Thoracic aorta (tissue), 2 donors: ENCODE results near the gene ITGA8. TPM values are rescaled to one million over a fixed set of nuclear protein-coding genes. Genes with fewer than 3 reads are reported as not detected.

Source experiments
- ATAC-seq: fragments of 150-250 bp; one replicate; pipeline ENCODE4 v1.8.0; 2017; ENCODE audit warnings: low read depth; ENCODE audit not compliant: insufficient number of reproducible peaks, low FRiP score
- DNase-seq: peaks from one replicate; pipeline ENCODE4 v3.0.0-alpha.2; 2020; ENCODE audit warnings: low spot score
- H3K27ac ChIP-seq, 2 donors: fragments of 200-600 bp; sonication (generic); 1 replicate in 1 of 2; 2 replicates in 1 of 2; pipeline ENCODE4 v1.5.1; 2016; ENCODE audit warnings: mild to moderate bottlenecking in 2 of 2, moderate library complexity in 2 of 2
- H3K27me3 ChIP-seq: fragments of 200-600 bp; sonication (generic); replicated peaks from 2 replicates; pipeline ENCODE4 v1.6.0; 2016; ENCODE audit warnings: mild to moderate bottlenecking; ENCODE audit not compliant: insufficient read depth
- H3K36me3 ChIP-seq: fragments of 200-600 bp; sonication (generic); one replicate; pipeline ENCODE4 v1.5.1; 2016
- H3K4me1 ChIP-seq, 2 donors: fragments of 200-600 bp; sonication (generic); 1 replicate in 1 of 2; 2 replicates in 1 of 2; pipeline versions ENCODE4 v1.5.1 to v1.6.0; 2016; ENCODE audit warnings: low read depth in 2 of 2, mild to moderate bottlenecking in 1 of 2; ENCODE audit not compliant: control insufficient read depth in 1 of 2
- H3K4me3 ChIP-seq: fragments of 200-600 bp; sonication (generic); 2 replicates; pipeline ENCODE4 v1.5.1; 2016; ENCODE audit warnings: mild to moderate bottlenecking
- H3K9me3 ChIP-seq: fragments of 200-600 bp; sonication (generic); 2 replicates; pipeline ENCODE4 v1.5.1; 2016
- total RNA-seq, 2 donors: library from RNA; depleted of rRNA; stranded (reverse); fragments of >200 nt; gene quantifications; one replicate each; pipeline versions ENCODE4 v1.1.0 to v1.2.3, GENCODE V29; 2016
- TF ChIP-seq, protein P1 (sequence below): fragments of 200-600 bp; sonication (generic); IDR thresholded peaks from one replicate; pipeline ENCODE4 v1.5.1; 2019; ENCODE audit warnings: antibody characterized with exemption

Gene ITGA8
- total RNA-seq, 2 donors from 2014 or later = 1,137 to 1,173 TPM

DNA sequence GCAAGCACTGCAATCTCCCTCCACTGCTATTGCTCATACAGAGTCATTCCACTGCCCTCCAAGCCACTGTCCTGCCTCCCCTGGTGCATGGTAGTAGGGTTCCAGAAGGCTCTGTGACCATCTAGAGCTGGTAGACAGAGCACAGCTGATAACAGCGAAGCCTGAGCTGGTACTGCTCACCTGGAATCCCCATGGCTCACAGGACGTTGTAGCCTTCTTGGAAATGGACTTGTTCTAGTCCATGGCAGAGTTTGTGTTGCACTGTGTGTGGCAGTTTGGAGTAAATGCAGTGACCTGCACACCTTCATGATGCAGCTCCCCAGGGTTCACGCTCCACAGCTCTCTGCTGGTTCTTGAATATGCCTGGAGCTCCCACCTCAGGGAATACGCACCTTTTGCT, 67.0 kb downstream of the ITGA8 start:
- peaks cover 42% of the 10 kb centered on the region for H3K36me3 ChIP-seq
- H3K27me3 ChIP-seq = no peaks in the 10 kb centered on the region
- no peaks in the 10 kb centered on the region for H3K9me3 ChIP-seq
- H3K4me1 ChIP-seq = peaks cover 17 to 59% of the 10 kb centered on the region in 2 donors
- DNase-seq (no peak), ATAC-seq (no peak)
- TF ChIP-seq, protein P1, sequence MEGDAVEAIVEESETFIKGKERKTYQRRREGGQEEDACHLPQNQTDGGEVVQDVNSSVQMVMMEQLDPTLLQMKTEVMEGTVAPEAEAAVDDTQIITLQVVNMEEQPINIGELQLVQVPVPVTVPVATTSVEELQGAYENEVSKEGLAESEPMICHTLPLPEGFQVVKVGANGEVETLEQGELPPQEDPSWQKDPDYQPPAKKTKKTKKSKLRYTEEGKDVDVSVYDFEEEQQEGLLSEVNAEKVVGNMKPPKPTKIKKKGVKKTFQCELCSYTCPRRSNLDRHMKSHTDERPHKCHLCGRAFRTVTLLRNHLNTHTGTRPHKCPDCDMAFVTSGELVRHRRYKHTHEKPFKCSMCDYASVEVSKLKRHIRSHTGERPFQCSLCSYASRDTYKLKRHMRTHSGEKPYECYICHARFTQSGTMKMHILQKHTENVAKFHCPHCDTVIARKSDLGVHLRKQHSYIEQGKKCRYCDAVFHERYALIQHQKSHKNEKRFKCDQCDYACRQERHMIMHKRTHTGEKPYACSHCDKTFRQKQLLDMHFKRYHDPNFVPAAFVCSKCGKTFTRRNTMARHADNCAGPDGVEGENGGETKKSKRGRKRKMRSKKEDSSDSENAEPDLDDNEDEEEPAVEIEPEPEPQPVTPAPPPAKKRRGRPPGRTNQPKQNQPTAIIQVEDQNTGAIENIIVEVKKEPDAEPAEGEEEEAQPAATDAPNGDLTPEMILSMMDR = no peak
- no peak overlapping the region for H3K4me3 ChIP-seq
- peak overlapping the region; percentile 19 to 60 for H3K27ac ChIP-seq

DNA sequence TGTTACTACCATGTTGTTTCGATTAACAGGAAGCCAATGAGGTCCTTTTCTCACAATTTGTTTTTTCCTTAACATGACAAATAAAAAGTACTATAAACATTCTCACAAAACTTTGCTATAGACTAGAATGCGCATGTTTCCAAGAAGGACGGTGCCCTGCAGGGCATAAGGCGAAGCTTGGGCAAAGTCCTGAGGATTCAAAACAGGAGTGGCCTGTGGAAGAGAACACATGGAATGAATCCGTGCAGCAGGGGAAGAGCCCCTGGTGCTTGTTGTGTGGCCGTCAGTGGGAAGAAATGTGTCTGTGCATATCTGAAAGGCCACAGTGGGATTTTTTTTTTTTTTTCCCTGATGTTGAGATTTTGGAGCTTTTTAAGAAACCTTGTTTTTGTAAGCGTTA, 67.6 kb downstream of the ITGA8 start:
- peaks cover 40% of the 10 kb centered on the region for H3K36me3 ChIP-seq
- H3K27me3 ChIP-seq = no peaks in the 10 kb centered on the region
- peaks cover 17 to 59% of the 10 kb centered on the region in 2 donors for H3K4me1 ChIP-seq
- TF ChIP-seq, protein P1 = no peak
- no peaks in the 10 kb centered on the region for H3K9me3 ChIP-seq
- DNase-seq (no peak), ATAC-seq (no peak)
- no peak overlapping the region for H3K4me3 ChIP-seq
- H3K27ac ChIP-seq = peak overlapping the region; percentile 47 to 60

DNA sequence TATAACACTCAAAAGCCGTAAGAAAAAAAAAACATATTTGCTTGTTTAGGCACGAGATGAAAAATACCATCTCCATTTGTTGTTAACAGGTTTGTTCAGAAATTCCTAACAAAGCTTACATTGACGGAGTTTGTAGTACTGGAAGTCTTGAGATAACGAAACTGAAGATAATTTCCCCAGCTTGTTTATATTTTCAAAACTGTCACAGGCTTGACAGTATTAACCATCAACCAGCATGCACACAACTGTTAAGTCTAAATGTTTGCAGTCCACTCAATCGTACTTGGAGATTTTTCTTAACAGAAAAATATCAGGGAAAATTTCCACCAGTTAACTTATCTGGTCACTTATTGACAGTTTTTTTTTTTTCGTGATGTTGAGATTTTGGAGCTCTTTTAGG, 68.5 kb downstream of the ITGA8 start:
- Histone ChIP-seq H3K4me1 (peaks cover 17 to 54% of the 10 kb centered on the region in 2 donors), H3K9me3 (no peaks in the 10 kb centered on the region), H3K36me3 (peaks cover 46% of the 10 kb centered on the region), H3K4me3 (no peak overlapping the region), H3K27me3 (no peaks in the 10 kb centered on the region), H3K27ac (peak overlapping the region; percentile 5 to 40)
- no peak for DNase-seq
- TF ChIP-seq, protein P1 = no peak
- ATAC-seq = no peak

DNA sequence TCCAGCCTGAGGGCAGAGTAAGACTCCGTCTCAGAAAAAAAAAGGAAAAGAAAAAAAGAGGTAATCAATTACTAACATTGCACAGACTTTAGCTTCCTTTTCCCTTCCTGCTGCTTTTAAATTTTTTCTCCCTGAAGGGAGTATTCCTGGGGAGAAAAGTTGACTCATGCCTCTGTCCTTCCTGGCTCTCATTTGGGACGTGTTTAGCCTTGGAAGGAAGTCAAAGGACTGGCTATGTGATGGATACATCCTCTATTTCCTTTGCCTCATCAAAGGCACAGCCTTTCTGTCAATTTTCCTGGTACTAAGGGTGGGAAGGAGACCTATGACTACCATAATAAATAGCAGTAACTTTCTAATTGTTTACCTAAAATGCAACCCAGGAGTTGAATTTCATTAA, 77.6 kb downstream of the ITGA8 start:
- Histone ChIP-seq H3K36me3 (peaks cover 67% of the 10 kb centered on the region), H3K27me3 (no peaks in the 10 kb centered on the region), H3K27ac (peak overlapping the region; percentile 65 to 71), H3K9me3 (no peaks in the 10 kb centered on the region), H3K4me1 (peaks cover 15 to 74% of the 10 kb centered on the region in 2 donors), H3K4me3 (no peak overlapping the region)
- TF ChIP-seq, protein P1 = no peak
- no peak for DNase-seq
- no peak for ATAC-seq

DNA sequence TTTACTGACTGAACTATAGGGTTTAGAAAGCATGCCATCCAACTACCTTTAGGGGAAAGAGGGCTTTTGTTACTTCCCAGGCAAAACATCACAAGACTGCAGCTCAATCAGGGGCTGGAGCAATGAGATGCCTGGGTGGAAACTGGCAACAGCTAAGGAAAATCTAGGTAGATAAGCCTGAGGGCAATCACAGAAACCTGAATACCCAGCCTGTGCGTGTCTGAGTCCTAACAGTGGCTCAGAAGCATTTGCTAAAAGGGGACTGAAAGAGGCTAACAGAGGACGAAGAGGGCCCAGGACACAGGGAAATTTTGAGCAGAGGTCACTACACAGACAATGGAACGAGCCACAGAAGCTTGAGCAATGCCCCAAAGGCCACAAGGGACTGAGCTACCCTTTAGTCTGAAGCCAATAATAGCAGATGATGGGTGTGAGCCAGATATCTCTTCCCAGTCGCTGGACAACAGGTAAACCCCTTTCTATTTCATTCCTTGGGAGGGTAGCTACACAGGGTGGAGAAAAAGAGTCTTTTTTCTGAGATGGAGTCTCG, 79.1 kb downstream of the ITGA8 start:
- Histone ChIP-seq H3K27ac (peak overlapping the region; percentile 65 to 71), H3K27me3 (no peaks in the 10 kb centered on the region), H3K36me3 (peaks cover 66% of the 10 kb centered on the region), H3K4me1 (peaks cover 15 to 85% of the 10 kb centered on the region in 2 donors), H3K4me3 (no peak overlapping the region), H3K9me3 (no peaks in the 10 kb centered on the region)
- no peak for ATAC-seq
- TF ChIP-seq, protein P1 = no peak
- DNase-seq = no peak
